SU-DHL-6 (cell line): ENCODE results near the gene LRP1B.

Source experiments
- EZH2phosphoT487 ChIP-seq: fragments of 200-600 bp; sonication (generic), shearing (Covaris generic); conservative IDR thresholded peaks from 2 replicates; pipeline ENCODE4 v1.6.1; 2018; ENCODE audit warnings: mild to moderate bottlenecking, antibody characterized with exemption, low read length, moderate library complexity, mixed read lengths
- TF ChIP-seq, protein P1 (sequence below): fragments of 200-600 bp; sonication (generic); IDR thresholded peaks from one replicate; pipeline ENCODE4 v1.5.1; 2017; ENCODE audit warnings: antibody characterized with exemption, mild to moderate bottlenecking, low read length, moderate library complexity; ENCODE audit not compliant: insufficient read depth, poor library complexity, severe bottlenecking

DNA sequence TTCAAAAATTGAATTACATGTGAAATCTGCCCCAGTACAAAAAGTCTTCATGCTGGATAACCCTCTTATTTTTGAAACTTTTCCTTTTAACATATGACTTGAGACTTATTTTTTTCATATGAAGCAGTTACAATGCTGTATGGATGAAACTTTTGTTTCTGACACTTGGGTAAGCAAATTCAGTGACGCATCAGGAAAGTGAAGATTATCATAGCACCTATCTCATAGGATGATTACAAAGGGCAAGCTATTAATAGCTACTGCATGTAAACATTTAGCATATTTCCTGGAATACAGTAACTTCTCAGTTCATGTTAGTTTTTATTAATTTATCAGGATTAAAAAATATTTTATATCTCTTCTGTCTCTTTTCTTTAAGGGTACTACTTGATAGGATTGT, 1109.2 kb downstream of the LRP1B start:
- TF ChIP-seq, protein P1, sequence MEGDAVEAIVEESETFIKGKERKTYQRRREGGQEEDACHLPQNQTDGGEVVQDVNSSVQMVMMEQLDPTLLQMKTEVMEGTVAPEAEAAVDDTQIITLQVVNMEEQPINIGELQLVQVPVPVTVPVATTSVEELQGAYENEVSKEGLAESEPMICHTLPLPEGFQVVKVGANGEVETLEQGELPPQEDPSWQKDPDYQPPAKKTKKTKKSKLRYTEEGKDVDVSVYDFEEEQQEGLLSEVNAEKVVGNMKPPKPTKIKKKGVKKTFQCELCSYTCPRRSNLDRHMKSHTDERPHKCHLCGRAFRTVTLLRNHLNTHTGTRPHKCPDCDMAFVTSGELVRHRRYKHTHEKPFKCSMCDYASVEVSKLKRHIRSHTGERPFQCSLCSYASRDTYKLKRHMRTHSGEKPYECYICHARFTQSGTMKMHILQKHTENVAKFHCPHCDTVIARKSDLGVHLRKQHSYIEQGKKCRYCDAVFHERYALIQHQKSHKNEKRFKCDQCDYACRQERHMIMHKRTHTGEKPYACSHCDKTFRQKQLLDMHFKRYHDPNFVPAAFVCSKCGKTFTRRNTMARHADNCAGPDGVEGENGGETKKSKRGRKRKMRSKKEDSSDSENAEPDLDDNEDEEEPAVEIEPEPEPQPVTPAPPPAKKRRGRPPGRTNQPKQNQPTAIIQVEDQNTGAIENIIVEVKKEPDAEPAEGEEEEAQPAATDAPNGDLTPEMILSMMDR, result no peak
- TF ChIP-seq EZH2phosphoT487, result no peak
